CD4-positive, alpha-beta T cell treated with Interleukin-6 at 100 ng/mL for 8 hours (primary cell): ENCODE measurements around the gene TFDP1.
"Not testable (repeated sequence)": the region's sequence is repeated elsewhere in the genome, so short reads cannot be mapped to it uniquely, and the experiment has no call there.

Experiments used
- DNase-seq: peaks from one replicate; pipeline ENCODE4 v3.0.0-alpha.2; 2020; ENCODE audit warnings: mixed read lengths, low spot score

Gene TFDP1

GRCh38 chr13:113618455-113618854 lies 33.9 kb downstream of the TFDP1 start:
- DNase-seq, result no peak

DNA sequence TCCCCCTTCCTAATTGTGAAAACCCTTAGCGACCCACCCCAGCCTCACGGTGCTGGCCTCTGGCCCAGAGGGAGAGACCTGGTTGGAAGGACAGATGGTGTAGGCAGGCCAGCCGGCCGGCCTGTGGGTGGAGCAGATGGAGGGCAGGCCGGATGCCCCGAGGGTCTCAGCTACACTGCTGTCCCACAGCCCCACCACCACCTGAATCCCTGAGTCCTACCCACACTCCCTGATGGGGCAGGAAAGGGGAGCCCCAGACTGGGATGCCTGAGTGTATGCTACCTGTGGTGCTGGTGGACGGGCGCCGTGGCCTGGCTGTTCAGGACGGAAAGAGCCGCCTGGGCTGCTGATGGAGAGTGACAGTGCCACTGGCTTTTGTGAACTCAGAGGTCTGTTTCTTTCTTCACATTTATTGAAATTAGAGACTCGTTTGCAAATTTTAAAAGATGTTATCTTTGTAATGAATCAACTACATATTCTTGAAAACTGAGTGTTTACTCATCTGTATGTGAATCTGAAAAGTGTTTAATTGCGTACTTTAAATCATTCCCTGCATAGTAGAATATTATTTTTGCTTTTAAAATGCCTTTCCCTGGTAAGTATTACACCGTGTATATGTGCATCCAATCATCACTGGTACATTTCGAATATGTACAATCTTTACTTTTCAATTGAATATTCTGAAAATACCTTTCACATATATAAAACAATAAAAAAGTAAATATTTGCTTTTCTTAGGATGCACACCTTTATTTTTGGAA lies 35.7 kb downstream of the TFDP1 start:
- no peak for DNase-seq

DNA sequence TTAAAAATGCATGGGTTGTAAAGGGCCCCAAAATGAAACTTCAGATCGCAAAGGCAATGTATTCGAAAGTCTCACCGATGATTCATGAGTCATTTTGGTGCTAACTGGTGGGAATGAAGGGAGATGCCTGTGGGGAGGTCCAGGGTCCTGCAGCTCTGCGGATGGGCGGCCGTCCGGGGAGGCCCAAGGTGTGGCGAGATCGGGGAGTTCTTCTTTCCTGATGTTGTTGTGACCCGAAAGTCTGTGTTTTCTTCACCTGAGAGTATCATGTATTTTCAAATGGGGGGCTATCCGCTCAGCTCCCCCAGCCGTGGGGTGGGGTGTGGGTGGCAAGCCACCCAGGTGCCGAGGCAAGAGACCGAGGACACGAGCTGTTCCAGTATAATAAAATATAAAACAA lies 36.5 kb downstream of the TFDP1 start:
- DNase-seq, result no peak

GRCh38 chr13:113621498-113621897 lies 36.9 kb downstream of the TFDP1 start:
- not testable (repeated sequence) for DNase-seq

DNA sequence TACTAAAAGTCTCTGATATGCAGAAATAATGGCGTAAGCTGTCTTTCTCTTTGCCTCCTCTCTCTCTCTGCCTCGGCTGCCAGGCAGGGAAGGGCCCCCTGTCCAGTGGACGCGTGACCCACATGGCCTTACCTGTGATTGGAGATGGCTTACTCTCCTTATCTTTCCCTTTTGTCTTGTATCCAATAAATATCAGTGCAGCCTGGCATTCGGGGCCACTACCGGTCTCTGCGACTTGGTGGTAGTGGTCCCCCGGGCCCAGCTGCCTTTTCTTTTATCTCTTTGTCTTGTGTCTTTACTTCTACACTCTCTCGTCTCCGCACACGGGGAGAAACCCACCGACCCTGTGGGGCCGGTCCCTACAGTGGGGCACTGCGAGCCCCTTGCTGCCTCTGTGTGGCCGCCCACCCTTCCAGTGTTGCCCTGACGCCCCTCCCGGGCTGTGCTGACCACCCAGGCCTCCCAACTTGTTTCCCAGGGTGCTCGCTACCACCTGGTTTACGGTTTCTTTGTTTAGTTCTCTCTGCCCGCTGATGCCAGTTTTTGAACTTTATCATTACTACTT lies 37.5 kb downstream of the TFDP1 start:
- DNase-seq, result not testable (repeated sequence)

GRCh38 chr13:113622791-113623490 lies 38.4 kb downstream of the TFDP1 start:
- DNase-seq, result no peak

DNA sequence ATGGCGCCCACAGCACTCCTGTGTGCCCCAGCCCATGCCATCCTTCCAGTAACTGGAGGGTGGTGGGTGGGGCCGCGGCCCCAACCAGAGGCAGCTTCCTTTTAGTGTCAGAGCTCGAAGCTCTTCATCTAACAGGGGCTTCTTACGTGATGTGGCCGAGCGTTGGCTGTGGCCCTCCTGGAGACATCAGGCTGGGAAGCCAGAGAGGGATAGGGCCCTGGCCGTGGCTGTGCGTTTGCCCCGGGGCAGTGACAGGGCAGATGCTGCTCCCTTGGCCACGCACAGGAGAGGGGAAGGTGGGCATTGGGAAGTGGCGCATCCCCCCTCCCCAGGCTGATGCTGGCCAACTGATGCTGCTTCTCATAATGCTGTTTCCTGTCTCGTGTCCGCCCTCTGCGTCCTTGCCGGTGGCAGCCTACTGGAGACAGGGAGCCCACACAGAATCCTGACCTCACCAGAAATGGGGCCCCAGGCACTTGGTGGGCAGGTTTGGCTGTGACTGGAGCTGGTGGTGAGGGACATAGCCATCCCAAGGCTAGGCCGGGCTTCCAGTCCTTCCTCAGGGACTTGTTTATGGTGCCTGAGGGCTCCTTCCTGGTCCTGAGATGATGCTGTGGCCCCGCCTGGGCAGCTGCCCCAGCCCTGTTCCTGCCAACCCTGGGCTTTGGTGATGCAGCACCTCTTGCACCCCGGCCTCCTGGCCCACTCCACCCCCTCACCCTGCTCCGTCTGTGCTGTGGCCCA lies 39.1 kb downstream of the TFDP1 start:
- no peak for DNase-seq

- DNase-seq, result no peak
Observed at GRCh38 chr13:113624235-113624587, 39.7 kb downstream of the TFDP1 start.

GRCh38 chr13:113624640-113625304 lies 40.2 kb downstream of the TFDP1 start:
- DNase-seq, result not testable (repeated sequence)

DNA sequence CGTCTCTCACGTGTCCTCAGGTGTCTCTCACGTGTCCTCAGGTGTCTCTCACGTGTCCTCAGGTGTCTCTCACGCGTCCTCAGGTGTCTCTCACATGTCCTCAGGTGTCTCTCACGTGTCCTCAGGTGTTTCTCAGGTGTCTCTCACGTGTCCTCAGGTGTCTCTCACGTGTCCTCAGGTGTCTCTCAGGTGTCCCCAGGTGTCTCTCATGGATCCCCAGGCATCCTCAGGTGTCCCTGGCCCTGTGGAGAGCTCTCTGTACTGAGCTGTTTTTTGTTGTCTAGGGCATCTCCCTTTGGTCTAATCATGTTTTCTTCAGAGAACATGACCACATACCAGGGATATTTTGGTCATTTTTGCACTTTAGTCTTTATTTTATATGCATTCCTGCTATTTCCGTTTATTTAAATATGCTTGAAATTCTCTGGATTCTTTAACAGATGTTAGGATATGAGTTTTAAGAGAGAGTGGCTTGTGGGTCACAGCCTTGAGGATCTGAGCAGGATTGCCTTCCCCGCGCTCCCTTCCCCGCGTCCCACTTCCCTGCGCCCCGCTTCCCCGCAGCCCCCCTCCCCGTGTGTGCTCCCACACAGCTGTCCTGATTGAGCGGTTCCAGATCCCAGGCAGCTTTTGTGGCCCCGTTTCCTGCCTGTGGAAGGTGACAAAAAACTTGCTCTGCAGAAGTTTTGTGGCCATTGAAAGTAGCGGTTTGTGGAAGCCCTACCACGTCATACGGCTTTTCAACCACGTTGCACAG lies 41.6 kb downstream of the TFDP1 start:
- DNase-seq, result no peak

DNA sequence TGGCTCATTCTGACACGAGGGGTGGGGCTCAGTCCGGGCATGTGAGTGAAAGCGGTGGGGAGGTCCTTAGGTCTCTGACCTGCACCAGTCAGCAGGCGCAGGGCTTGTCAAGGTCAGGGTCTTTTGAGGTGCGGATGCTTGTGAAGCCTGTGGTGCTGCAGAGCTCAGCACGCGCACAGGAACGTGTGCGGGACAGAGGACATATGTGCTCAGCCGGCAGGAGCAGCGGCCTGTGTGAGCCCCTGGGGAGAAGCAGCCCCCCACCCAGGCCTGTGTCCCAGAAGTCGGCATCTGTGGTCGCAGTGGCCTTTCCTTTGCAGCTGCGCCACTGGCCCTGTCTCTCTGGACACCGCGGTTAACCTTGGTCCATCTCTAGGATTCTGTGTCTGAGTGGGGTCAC lies 42.6 kb downstream of the TFDP1 start:
- no peak for DNase-seq

- no peak for DNase-seq
Observed at GRCh38 chr13:113628291-113629270, 44.0 kb downstream of the TFDP1 start.

GRCh38 chr13:113629866-113630265 lies 45.3 kb downstream of the TFDP1 start:
- DNase-seq, result no peak

GRCh38 chr13:113630296-113630695 lies 45.7 kb downstream of the TFDP1 start:
- no peak for DNase-seq

- no peak for DNase-seq
Observed at GRCh38 chr13:113630804-113631203, 46.3 kb downstream of the TFDP1 start.

DNA sequence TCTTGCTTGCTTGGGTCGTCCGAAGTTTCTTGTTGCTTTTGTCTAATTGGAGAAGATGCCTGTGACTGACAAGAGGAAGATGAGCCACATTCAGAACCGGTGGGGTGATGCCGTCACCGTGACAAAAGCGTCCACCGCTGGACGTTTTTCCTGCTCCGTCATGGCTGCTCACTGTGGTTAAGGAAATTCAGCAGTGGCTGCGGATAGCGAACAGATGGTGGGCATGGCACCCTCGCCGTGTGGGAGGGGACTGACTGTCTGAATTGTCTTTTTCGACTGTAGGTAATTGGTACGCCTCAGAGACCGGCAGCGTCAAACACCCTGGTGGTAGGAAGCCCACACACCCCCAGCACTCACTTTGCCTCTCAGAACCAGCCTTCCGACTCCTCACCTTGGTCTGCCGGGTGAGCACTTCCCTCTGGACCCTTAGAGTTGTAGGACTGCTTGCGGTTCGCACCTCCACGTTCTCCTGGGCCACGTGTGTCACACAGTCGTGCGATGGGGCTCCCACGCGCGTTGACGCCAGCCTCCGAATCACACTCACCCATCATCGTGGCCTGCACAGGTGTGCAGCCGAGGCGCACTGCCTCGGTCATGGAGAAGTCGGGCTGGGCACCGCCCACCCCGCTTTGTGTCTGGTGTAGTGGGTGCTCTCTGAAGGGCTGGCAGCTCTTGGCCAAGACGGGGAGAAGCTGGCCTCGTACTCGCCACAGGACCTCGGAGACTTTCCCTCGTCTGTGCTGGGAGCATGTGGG lies 47.0 kb downstream of the TFDP1 start:
- DNase-seq, result no peak

- DNase-seq, result no peak
Observed at GRCh38 chr13:113632706-113633484, 48.3 kb downstream of the TFDP1 start.

DNA sequence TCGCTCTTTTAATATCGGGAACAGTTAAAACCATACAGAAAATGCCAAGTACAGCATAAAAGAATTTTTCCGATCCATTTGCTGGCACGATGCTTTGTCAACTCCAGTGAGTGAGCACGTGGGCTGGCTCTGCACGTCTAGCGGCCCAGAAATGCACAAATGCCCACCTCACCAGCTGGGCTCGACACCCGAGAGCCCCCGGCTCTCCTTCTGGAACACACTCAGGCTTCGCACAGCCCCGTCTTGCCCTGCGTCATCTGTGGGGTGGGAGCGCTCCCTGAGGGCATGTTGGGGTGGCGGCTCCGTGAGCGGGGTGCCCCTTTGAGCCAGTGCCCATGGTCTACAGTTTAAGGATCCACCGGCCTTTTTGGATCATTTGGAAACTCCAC lies 48.9 kb downstream of the TFDP1 start:
- DNase-seq, result no peak
